ENCODE results near the gene EIF4G3. TPM values are rescaled to one million over a fixed set of nuclear protein-coding genes. Genes with fewer than 3 reads are reported as not detected.
A peak's percentile ranks its signal among the peaks of the same experiment; 100 is the strongest.
"Not testable (repeated sequence)": the region's sequence is repeated elsewhere in the genome, so short reads cannot be mapped to it uniquely, and the experiment has no call there.

The EIF4G3 gene
- polyA plus RNA-seq, 3 donors, result 5.1 to 34.2 (median 5.8) TPM

- intact Hi-C loops (cut with micrococcal nuclease), result loop anchor here in 1 of 2 donors (10.0 kb wide), 1 partner anchor 57 kb away; no protein-coding TSS in a partner anchor
- H3K9ac ChIP-seq (ENCODE audit: insufficient read depth, low read length, poor library complexity, severe bottlenecking), result no peak overlapping the region
These were observed 148.9 kb downstream of the EIF4G3 start for GRCh38 chr1:21027805-21028204.

GRCh38 chr1:21024918-21025317 is 151.8 kb downstream of the EIF4G3 start:
- WGBS (ENCODE audit: insufficient coverage), result 96% methylated on average over 2 of the region's 4 CpGs
- no peak overlapping the region for H3K4me3 Mint-ChIP-seq

More at GRCh38 chr1:21027805-21028204, 148.9 kb downstream of the EIF4G3 start:
- no peaks in the 10 kb centered on the region for H4K20me1 ChIP-seq (ENCODE audit: insufficient read depth, low read length)
- H3K4me1 ChIP-seq (ENCODE audit: control insufficient read depth in 1 of 2, insufficient read depth in 2 of 2, low read length in 2 of 2), result peaks cover 0 to 1% of the 10 kb centered on the region in 2 donors
- peaks cover 17 to 45% of the 10 kb centered on the region in 2 donors for H3K36me3 Mint-ChIP-seq
- no CpG with 5 or more reads among the region's 1 CpG for WGBS (ENCODE audit: insufficient coverage)
- DNase-seq, result no peak
- peaks cover 8% of the 10 kb centered on the region for H3K4me1 Mint-ChIP-seq
- no peak overlapping the region for H3K27ac ChIP-seq (ENCODE audit: low read depth in 1 of 2, low read length in 2 of 2)
- no peak overlapping the region for H3K4me2 ChIP-seq (replicated peaks; ENCODE audit: extremely low read depth, low read length, poor library complexity, severe bottlenecking)
- no peak overlapping the region for H2AFZ ChIP-seq (ENCODE audit: insufficient read depth, low read depth, low read length, poor library complexity, severe bottlenecking)
- H3K4me3 ChIP-seq (replicated peaks in 1 of 3; ENCODE audit: low read depth in 2 of 3, low read length in 3 of 3), result no peak overlapping the region
- H3K27me3 Mint-ChIP-seq (ENCODE audit: low read depth in 3 of 3), result no peaks in the 10 kb centered on the region
- H3K27ac Mint-ChIP-seq, result peak overlapping the region in 1 of 7 donors; percentile 58
- peaks cover 12% of the 10 kb centered on the region for H3K79me2 ChIP-seq (ENCODE audit: insufficient read depth, low read length)
- H3K36me3 ChIP-seq (replicated peaks in 1 of 2; ENCODE audit: control insufficient read depth in 1 of 2, insufficient read depth in 2 of 2, low read length in 2 of 2), result peaks cover 0 to 7% of the 10 kb centered on the region in 2 donors
- H3K27me3 ChIP-seq (ENCODE audit: control insufficient read depth in 2 of 2, insufficient read depth in 2 of 2, low read length in 2 of 2), result no peaks in the 10 kb centered on the region
- no peak for TF ChIP-seq CTCF (IDR thresholded peaks at IDR 0.05)
- H3K9me3 ChIP-seq (replicated peaks in 1 of 2; ENCODE audit: control insufficient read depth in 1 of 2, insufficient read depth in 1 of 2, low read length in 2 of 2), result no peaks in the 10 kb centered on the region
- peaks cover 0 to 6% (median 0%) of the 10 kb centered on the region in 7 donors for H3K9me3 Mint-ChIP-seq
- H3K4me3 Mint-ChIP-seq, result no peak overlapping the region

GRCh38 chr1:21024136-21024896 is 152.4 kb downstream of the EIF4G3 start:
- not testable (repeated sequence) for H3K4me3 Mint-ChIP-seq; H3K27ac Mint-ChIP-seq; H3K27ac ChIP-seq (ENCODE audit: low read depth in 1 of 2, low read length in 2 of 2); H3K9ac ChIP-seq (ENCODE audit: insufficient read depth, low read length, poor library complexity, severe bottlenecking); H3K36me3 ChIP-seq (replicated peaks in 1 of 2; ENCODE audit: control insufficient read depth in 1 of 2, insufficient read depth in 2 of 2, low read length in 2 of 2); H3K27me3 ChIP-seq (ENCODE audit: control insufficient read depth in 2 of 2, insufficient read depth in 2 of 2, low read length in 2 of 2); H3K27me3 Mint-ChIP-seq (ENCODE audit: low read depth in 3 of 3); H4K20me1 ChIP-seq (ENCODE audit: insufficient read depth, low read length); H2AFZ ChIP-seq (ENCODE audit: insufficient read depth, low read depth, low read length, poor library complexity, severe bottlenecking); DNase-seq; H3K9me3 Mint-ChIP-seq; H3K9me3 ChIP-seq (replicated peaks in 1 of 2; ENCODE audit: control insufficient read depth in 1 of 2, insufficient read depth in 1 of 2, low read length in 2 of 2); H3K4me2 ChIP-seq (replicated peaks; ENCODE audit: extremely low read depth, low read length, poor library complexity, severe bottlenecking); H3K4me3 ChIP-seq (replicated peaks in 1 of 3; ENCODE audit: low read depth in 2 of 3, low read length in 3 of 3)
- 100% methylated on average over 2 of the region's 26 CpGs for WGBS (ENCODE audit: insufficient coverage)
- Histone ChIP-seq H3K4me1 (ENCODE audit: control insufficient read depth in 1 of 2, insufficient read depth in 2 of 2, low read length in 2 of 2) (peaks cover 9 to 16% of the 10 kb centered on the region in 2 donors), H3K79me2 (ENCODE audit: insufficient read depth, low read length) (peaks cover 26% of the 10 kb centered on the region)
- intact Hi-C loops (cut with micrococcal nuclease), result loop anchor here (5.0 to 10.0 kb wide), 2 partner anchors 60 to 153 kb away; partner anchors contain the start of gene EIF4G3 (in 1 of the 2)
- Mint-ChIP-seq H3K4me1 (peaks cover 18% of the 10 kb centered on the region), H3K36me3 (peaks cover 7 to 27% of the 10 kb centered on the region in 2 donors)

More at GRCh38 chr1:21024918-21025317, 151.8 kb downstream of the EIF4G3 start:
- Mint-ChIP-seq H3K36me3 (peaks cover 10 to 30% of the 10 kb centered on the region in 2 donors), H3K9me3 (peaks cover 0 to 3% (median 0%) of the 10 kb centered on the region in 7 donors), H3K27ac (no peak overlapping the region), H3K27me3 (ENCODE audit: low read depth in 3 of 3) (no peaks in the 10 kb centered on the region), H3K4me1 (peaks cover 18% of the 10 kb centered on the region)
- Histone ChIP-seq H2AFZ (ENCODE audit: insufficient read depth, low read depth, low read length, poor library complexity, severe bottlenecking) (no peak overlapping the region), H3K4me1 (ENCODE audit: control insufficient read depth in 1 of 2, insufficient read depth in 2 of 2, low read length in 2 of 2) (peaks cover 9 to 16% of the 10 kb centered on the region in 2 donors), H3K79me2 (ENCODE audit: insufficient read depth, low read length) (peaks cover 24% of the 10 kb centered on the region), H3K9ac (ENCODE audit: insufficient read depth, low read length, poor library complexity, severe bottlenecking) (no peak overlapping the region), H3K9me3 (replicated peaks in 1 of 2; ENCODE audit: control insufficient read depth in 1 of 2, insufficient read depth in 1 of 2, low read length in 2 of 2) (no peaks in the 10 kb centered on the region), H3K4me2 (replicated peaks; ENCODE audit: extremely low read depth, low read length, poor library complexity, severe bottlenecking) (no peak overlapping the region), H4K20me1 (ENCODE audit: insufficient read depth, low read length) (no peaks in the 10 kb centered on the region), H3K4me3 (replicated peaks in 1 of 3; ENCODE audit: low read depth in 2 of 3, low read length in 3 of 3) (no peak overlapping the region), H3K27me3 (ENCODE audit: control insufficient read depth in 2 of 2, insufficient read depth in 2 of 2, low read length in 2 of 2) (no peaks in the 10 kb centered on the region), H3K36me3 (replicated peaks in 1 of 2; ENCODE audit: control insufficient read depth in 1 of 2, insufficient read depth in 2 of 2, low read length in 2 of 2) (peaks cover 0 to 7% of the 10 kb centered on the region in 2 donors), H3K27ac (ENCODE audit: low read depth in 1 of 2, low read length in 2 of 2) (no peak overlapping the region)
- intact Hi-C loops (cut with micrococcal nuclease), result loop anchor here (5.0 to 10.0 kb wide), 2 partner anchors 60 to 152 kb away; partner anchors contain the start of gene EIF4G3 (in 1 of the 2)
- TF ChIP-seq CTCF (IDR thresholded peaks at IDR 0.05), result no peak
- no peak for DNase-seq
